PFSK-1 (cell line): ENCODE results near the gene THSD8.
A peak's percentile ranks its signal among the peaks of the same experiment; 100 is the strongest.

Source experiments
- FOXP2 ChIP-seq: optimal IDR thresholded peaks from 2 replicates; pipeline ENCODE3; 2011; ENCODE audit warnings: borderline replicate concordance, control low read depth, inconsistent platforms; ENCODE audit not compliant: insufficient read depth; ENCODE audit errors: extremely low read length, extremely low read depth
- POLR2AphosphoS5 ChIP-seq: IDR thresholded peaks from 2 replicates; pipeline ENCODE4 v1.6.1; 2012; ENCODE audit warnings: low read depth, mild to moderate bottlenecking, control low read depth, low read length, moderate library complexity
- REST ChIP-seq, 2 experiments: IDR thresholded peaks; 2 replicates each; pipeline versions ENCODE4 v1.6.1 to v1.8.0; 2011 to 2012; ENCODE audit warnings: low read depth in 2 of 2, low read length in 2 of 2, control low read depth in 1 of 2, inconsistent platforms in 1 of 2, mild to moderate bottlenecking in 1 of 2, moderate library complexity in 1 of 2; ENCODE audit not compliant: insufficient read depth in 1 of 2
- SIN3A ChIP-seq: IDR thresholded peaks from 2 replicates; pipeline ENCODE4 v1.6.1; 2012; ENCODE audit warnings: mild to moderate bottlenecking, low read length, moderate library complexity, borderline replicate concordance; ENCODE audit not compliant: insufficient read depth
- TAF1 ChIP-seq: IDR thresholded peaks from 2 replicates; pipeline ENCODE4 v1.6.1; 2012; ENCODE audit warnings: low read length, control low read depth, borderline replicate concordance; ENCODE audit not compliant: insufficient read depth

Gene THSD8

GRCh38 chr19:12792051-12792852 lies 9.6 kb upstream of the THSD8 start:
- TF ChIP-seq FOXP2 (no peak), POLR2AphosphoS5 (no peak), SIN3A (peak; percentile 19; the same call in 1 of the 2 replicates), REST (IDR thresholded peaks at IDR 0.05; ENCODE audit: insufficient read depth in 1 of 2, low read depth in 2 of 2, low read length in 2 of 2) (peak in 1 of 2 experiments; percentile 15; a peak in 1 of 4 replicates)

DNA sequence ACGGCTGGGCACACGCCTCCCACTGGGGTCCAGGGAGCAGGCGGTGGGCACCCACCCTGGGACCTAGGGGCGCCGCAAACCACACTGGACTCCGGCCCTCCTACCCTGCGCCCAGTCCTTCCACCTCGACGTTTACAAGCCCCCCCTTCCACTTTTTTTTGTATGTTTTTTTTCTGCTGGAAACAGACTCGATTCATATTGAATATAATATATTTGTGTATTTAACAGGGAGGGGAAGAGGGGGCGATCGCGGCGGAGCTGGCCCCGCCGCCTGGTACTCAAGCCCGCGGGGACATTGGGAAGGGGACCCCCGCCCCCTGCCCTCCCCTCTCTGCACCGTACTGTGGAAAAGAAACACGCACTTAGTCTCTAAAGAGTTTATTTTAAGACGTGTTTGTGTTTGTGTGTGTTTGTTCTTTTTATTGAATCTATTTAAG lies 9.0 kb upstream of the THSD8 start:
- no peak for TF ChIP-seq POLR2AphosphoS5
- TF ChIP-seq FOXP2, result no peak
- no peak for TF ChIP-seq REST (IDR thresholded peaks at IDR 0.05; ENCODE audit: insufficient read depth in 1 of 2, low read depth in 2 of 2, low read length in 2 of 2)
- TF ChIP-seq TAF1, result no peak
- TF ChIP-seq SIN3A, result no peak

DNA sequence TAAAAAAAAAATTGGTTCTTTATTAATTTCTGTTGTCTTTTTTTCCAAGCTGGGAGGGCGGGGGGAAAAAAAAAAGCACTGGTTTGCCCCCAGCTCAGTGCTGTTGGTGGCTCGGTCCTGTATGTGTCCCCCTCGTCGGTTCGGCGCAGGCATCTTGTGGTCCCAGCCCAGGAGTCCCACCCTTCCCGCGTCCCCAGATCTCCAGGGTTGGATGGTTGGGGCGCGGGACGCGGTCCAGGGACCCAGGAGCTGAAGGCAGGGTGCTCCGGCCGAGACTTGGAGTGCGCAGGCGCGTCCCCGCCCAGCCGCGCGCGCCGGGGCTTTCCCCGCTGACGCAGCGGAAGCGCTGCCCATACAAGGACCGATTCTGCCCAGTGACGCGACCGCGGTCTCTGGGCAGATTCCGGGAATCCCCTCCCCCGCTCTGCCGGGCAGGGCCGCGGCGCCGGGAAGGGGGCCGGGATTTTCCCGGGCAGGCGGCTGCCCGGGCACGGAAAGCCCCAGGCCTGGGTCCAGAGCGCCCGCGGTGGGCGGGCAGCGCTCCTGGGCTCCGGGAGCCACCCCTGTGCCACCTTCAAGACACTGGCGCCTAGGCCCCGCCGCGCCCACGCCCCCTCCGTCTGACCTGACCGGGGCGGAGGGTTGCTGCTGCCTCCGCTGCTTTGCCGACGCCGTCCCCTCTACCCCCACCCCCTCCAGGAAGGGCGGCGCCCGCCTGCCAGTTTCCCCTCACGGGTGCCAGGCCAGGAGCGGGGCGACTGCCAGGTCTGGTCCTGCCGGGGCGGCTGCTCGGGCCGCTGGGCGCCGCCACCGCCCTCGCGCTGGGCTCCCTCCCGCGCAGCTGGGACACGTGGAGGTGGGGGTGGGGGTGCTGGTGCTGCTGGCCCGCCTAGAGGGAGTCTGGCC lies 8.3 kb upstream of the THSD8 start:
- TF ChIP-seq REST (IDR thresholded peaks at IDR 0.05; ENCODE audit: insufficient read depth in 1 of 2, low read depth in 2 of 2, low read length in 2 of 2) (no peak), SIN3A (peak; percentile 89; the same call in 1 of the 2 replicates), FOXP2 (no peak), TAF1 (no peak), POLR2AphosphoS5 (peak; percentile 62; the same call in 1 of the 2 replicates)

GRCh38 chr19:12794196-12794941 lies 7.5 kb upstream of the THSD8 start:
- TF ChIP-seq FOXP2 (no peak), REST (IDR thresholded peaks at IDR 0.05; ENCODE audit: insufficient read depth in 1 of 2, low read depth in 2 of 2, low read length in 2 of 2) (no peak), SIN3A (no peak), TAF1 (no peak), POLR2AphosphoS5 (no peak)
